Activated T-helper 1 cell treated with anti-CD3 and anti-CD28 coated beads, Interleukin-12 subunit alpha, Interleukin-12 subunit beta, Interleukin-2, Interleukin-4 antibody, amounts not matched to agents 30 ng/mL and 10 ng/mL and 1 ng/mL, durations not matched to agents 14 hours and 24 hours and 36 hours (primary cell): ENCODE results near the gene PGS1. TPM values are rescaled to one million over a fixed set of nuclear protein-coding genes. Genes with fewer than 3 reads are reported as not detected.

Experiments
- DNase-seq: peaks from one replicate; pipeline ENCODE4 v3.0.0; 2021; ENCODE audit warnings: low spot score
- H3K27ac Mint-ChIP-seq: one replicate; pipeline ENCODE4 v1.8.0; 2021; ENCODE audit warnings: mild to moderate bottlenecking, mixed read lengths
- H3K27me3 Mint-ChIP-seq: one replicate; pipeline ENCODE4 v1.8.0; 2022; ENCODE audit warnings: mild to moderate bottlenecking, moderate library complexity, mixed read lengths; ENCODE audit not compliant: insufficient read depth
- H3K36me3 Mint-ChIP-seq: one replicate; pipeline ENCODE4 v1.8.0; 2021; ENCODE audit warnings: low read depth, mixed read lengths
- H3K4me1 Mint-ChIP-seq: one replicate; pipeline ENCODE4 v1.8.0; 2021; ENCODE audit warnings: low read depth, mixed read lengths
- H3K4me3 Mint-ChIP-seq: one replicate; pipeline ENCODE4 v1.8.0; 2021; ENCODE audit warnings: mild to moderate bottlenecking, moderate library complexity, mixed read lengths
- H3K9me3 Mint-ChIP-seq: one replicate; pipeline ENCODE4 v1.8.0; 2021; ENCODE audit warnings: mixed read lengths
- intact Hi-C: fragments of 100-400 bp; cut with micrococcal nuclease; formaldehyde crosslinking; loops from one replicate; pipeline ENCODE4 v1.15.1; 2024
- total RNA-seq: library from RNA; stranded (reverse); gene quantifications from 2 replicates; pipeline ENCODE4 v1.2.3, GENCODE V29; 2022

The PGS1 gene
- total RNA-seq, 1 donor from 2014 or later: 71.9 TPM

DNA sequence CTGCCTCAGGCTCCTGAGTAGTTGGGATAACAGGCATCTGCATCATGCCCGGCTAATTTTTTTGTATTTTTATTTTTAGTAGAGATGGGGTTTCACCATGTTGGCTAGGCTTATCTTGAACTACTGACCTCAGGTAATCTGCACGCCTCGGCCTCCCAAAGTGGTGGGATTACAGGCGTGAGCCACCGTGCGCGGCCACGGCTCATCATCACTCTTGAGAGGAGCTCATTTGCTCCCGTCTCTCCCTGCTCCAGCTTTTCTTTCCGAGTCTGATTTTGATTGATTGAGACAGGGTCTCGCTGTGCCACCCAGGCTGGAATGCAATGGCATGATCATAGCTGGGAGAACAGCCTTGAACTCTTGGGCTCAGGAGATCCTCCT, 12.6 kb downstream of the PGS1 start:
- Mint-ChIP-seq H3K4me1 (peaks cover 38% of the 10 kb centered on the region), H3K9me3 (no peaks in the 10 kb centered on the region), H3K36me3 (peaks cover 41% of the 10 kb centered on the region), H3K27me3 (no peaks in the 10 kb centered on the region), H3K27ac (no peak overlapping the region), H3K4me3 (no peak overlapping the region)
- DNase-seq: no peak
- intact Hi-C loops: no loop called here

DNA sequence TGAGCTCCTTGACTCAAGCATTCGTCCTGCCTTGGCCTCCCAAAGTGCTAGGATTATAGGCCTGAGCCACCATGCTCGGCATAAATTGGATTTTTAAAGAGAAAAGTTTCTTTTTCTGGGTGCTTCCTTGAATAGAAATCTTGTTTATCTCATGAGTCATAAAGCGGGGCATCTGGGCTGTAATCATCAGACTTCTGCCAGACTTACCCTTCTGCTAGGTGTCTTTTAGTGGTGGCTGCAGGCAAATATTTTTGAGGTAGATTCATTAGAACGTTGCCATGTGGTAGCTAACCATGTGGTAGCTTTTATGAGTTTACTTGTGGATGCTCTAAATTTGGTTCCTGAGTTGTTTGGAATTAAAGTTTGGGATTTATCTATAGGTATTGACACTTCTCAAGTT, 13.4 kb downstream of the PGS1 start:
- no peak overlapping the region for H3K4me3 Mint-ChIP-seq

DNA sequence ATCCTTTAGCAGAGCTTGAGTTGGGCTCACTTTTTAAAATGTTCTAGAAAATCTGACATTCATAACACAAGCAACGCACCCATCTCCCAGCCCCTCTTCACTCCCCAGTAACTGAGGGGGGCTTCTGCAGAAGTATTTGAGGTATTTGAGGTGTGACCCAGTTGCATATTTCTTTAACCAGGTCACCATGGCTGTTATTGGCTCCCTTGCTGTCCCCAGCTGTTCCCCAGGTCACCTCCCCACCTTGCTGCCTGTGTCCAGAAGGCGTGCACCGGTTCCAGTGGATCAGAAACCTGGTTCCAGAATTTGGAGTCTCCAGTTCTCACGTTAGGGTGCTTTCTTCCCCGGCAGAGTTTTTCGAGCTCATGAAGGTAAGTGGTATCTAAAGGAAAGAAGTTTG, 13.8 kb downstream of the PGS1 start:
- intact Hi-C loops: no loop called here
- H3K36me3 Mint-ChIP-seq: peaks cover 46% of the 10 kb centered on the region
- no peak for DNase-seq
- no peak overlapping the region for H3K4me3 Mint-ChIP-seq
- no peaks in the 10 kb centered on the region for H3K9me3 Mint-ChIP-seq
- no peaks in the 10 kb centered on the region for H3K27me3 Mint-ChIP-seq
- H3K27ac Mint-ChIP-seq: no peak overlapping the region
- H3K4me1 Mint-ChIP-seq: peaks cover 33% of the 10 kb centered on the region

More for the DNA sequence above, 13.4 kb downstream of the PGS1 start:
- Mint-ChIP-seq H3K9me3 (no peaks in the 10 kb centered on the region), H3K4me1 (peaks cover 36% of the 10 kb centered on the region), H3K27ac (no peak overlapping the region), H3K27me3 (no peaks in the 10 kb centered on the region), H3K36me3 (peaks cover 43% of the 10 kb centered on the region)
- no peak for DNase-seq
- intact Hi-C loops: no loop called here

DNA sequence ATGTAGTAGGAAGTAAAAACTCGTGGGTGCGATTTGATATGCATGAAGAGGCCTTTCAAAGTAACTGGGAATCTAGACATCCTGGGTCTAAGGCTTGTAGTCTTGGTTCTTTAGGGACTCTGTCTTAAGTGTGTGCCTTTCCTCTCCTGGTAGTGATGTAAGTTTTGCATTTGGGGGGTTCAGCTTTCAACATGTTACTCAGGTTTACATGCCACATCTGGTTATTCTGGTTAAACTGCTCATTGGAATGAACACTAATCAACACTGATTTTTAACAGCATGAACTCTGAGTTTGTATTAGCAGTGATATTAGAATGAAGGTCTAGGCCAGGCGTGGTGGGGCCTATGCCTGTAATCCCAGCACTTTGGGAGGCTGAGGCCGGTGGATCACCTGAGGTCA, 15.1 kb downstream of the PGS1 start:
- no peak for DNase-seq
- intact Hi-C loops: no loop called here
- H3K4me1 Mint-ChIP-seq: peaks cover 24% of the 10 kb centered on the region
- H3K36me3 Mint-ChIP-seq: peaks cover 47% of the 10 kb centered on the region
- H3K27me3 Mint-ChIP-seq: no peaks in the 10 kb centered on the region
- no peak overlapping the region for H3K4me3 Mint-ChIP-seq
- no peaks in the 10 kb centered on the region for H3K9me3 Mint-ChIP-seq
- H3K27ac Mint-ChIP-seq: no peak overlapping the region

DNA sequence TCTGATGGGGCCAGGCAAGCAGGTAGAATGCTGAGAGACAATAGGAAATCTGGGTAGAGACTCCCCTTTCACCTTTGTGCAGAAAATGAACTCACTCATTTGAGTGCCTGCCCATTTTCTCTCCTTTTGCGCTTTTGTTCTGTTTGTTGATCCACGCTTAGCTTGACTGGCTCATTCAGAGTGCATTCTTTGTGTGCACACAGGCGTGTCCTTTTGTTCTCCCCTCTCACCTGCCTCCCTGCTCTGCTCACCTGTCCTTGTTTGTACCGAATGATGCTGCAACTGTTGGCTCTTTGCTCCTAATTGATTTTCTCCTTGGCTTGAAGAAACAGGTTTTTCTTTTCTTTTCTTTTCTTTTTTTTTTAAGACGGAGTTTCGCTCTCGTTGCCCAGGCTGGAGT, 15.8 kb downstream of the PGS1 start:
- H3K36me3 Mint-ChIP-seq: peaks cover 49% of the 10 kb centered on the region
- H3K9me3 Mint-ChIP-seq: no peaks in the 10 kb centered on the region
- DNase-seq: no peak
- H3K27me3 Mint-ChIP-seq: no peaks in the 10 kb centered on the region
- no peak overlapping the region for H3K27ac Mint-ChIP-seq
- H3K4me3 Mint-ChIP-seq: no peak overlapping the region
- peaks cover 17% of the 10 kb centered on the region for H3K4me1 Mint-ChIP-seq
- intact Hi-C loops: no loop called here

DNA sequence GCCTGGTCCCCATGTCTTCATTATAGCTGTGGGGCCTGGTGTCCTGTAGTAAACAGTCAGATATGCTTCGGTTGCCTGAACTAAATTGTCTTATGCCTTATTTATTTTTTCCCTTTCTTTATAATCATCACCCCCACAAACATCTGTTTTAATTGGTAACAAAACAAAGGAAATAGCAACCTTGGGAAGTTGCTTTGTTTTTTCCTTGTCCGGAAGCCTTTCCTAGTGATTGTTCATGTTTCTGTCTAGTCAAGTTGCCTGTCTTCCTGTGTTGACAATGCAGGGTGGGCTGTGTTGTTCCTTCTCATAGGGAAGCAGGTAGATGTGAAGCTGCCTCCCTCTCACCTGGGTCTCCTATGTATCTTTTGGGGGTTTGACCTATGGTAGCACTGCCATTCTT, 16.7 kb downstream of the PGS1 start:
- H3K27ac Mint-ChIP-seq: no peak overlapping the region

DNA sequence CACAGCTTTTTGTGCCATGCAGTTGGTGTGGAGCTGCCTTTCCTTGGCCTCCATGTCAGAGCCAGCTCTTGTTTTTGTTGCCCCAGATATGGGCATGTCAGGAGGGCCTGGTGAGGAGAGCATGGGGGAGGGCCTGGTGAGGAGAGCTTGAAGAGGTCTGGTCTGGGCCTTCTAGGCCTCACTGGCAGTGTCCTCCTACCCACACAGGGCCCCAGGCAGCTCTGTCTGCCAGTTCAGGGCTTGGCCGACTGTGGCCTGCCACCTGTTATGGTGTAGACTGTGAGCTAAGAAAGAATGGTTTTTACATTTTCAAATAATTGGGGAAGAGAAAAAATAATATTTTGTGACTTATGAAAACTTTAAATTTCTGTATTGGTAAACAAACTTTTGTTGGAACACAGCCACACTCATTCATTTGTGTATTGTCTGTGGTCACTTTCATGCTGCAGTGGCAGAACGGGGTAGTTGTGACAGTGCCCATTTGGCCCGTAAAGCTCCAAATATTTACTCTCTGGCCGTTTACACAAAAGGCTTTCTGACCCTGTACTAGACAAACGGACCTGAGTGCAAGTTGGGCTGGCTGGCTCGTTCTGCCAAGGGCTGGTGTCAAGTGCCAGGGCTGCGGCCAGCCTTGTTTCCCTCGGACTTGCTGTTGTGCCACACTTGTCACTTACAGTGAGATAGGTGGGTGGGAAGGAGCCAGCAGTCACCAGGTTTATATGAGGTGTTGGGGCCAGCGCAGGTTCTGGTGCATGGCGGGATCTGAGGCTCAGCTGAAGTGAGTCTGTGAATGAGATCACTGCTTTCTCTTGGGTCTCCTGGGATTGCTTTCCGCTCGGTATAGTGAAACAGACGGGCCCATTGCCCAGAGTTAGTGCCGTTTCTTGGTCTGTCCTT, 18.2 kb downstream of the PGS1 start:
- no peak overlapping the region for H3K27ac Mint-ChIP-seq
- DNase-seq: no peak
- intact Hi-C loops: no loop called here
- no peak overlapping the region for H3K4me3 Mint-ChIP-seq
- H3K9me3 Mint-ChIP-seq: no peaks in the 10 kb centered on the region
- peaks cover 8% of the 10 kb centered on the region for H3K4me1 Mint-ChIP-seq
- no peaks in the 10 kb centered on the region for H3K27me3 Mint-ChIP-seq
- H3K36me3 Mint-ChIP-seq: peaks cover 57% of the 10 kb centered on the region

More for the DNA sequence above, 16.7 kb downstream of the PGS1 start:
- Mint-ChIP-seq H3K4me3 (no peak overlapping the region), H3K36me3 (peaks cover 56% of the 10 kb centered on the region), H3K9me3 (no peaks in the 10 kb centered on the region), H3K4me1 (peaks cover 14% of the 10 kb centered on the region), H3K27me3 (no peaks in the 10 kb centered on the region)
- DNase-seq: no peak
- intact Hi-C loops: no loop called here

DNA sequence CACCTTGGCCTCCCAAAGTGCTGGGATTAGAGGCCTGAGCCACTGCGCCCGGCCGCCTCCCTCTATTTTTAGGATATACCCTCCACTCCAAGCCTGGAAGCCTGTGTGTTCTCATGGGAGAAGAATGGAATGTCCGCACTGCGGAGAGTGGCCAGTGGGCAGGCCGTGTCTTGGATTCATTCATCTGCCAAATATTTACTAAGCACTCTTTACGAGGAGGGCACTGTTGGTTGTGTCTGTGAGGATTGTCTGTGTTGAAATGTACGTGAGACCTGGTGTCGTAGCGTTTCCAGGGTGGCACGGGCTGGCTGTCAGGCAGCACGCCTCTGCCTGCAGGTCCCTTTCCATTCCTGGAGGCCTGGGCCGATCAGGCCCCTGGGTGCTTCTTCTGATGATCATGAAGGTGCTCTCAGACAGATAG, 19.2 kb downstream of the PGS1 start:
- intact Hi-C loops: no loop called here
- Mint-ChIP-seq H3K36me3 (peaks cover 57% of the 10 kb centered on the region), H3K27ac (no peak overlapping the region)

DNA sequence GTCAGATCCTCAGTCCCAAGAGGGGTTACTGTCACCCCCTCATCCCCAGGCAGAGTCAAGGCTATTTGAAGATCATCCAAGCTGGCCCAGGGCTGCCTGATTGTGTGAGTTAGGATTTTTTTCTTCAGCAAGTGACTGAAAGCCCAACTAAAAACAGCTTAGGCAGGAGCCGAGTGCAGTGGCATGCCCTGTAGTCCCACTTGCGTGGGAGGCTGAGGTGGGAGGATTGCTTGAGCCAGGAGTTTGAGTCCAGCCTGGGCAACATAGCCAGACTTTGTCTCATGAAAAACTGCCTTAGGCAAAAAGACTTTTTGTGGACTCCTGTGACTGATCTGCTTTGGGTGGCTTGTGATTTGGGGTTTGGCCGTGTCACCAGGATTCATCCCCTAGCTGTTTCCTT, 19.9 kb downstream of the PGS1 start:
- Mint-ChIP-seq H3K9me3 (no peaks in the 10 kb centered on the region), H3K27ac (no peak overlapping the region), H3K27me3 (no peaks in the 10 kb centered on the region), H3K36me3 (peaks cover 62% of the 10 kb centered on the region), H3K4me1 (peaks cover 8% of the 10 kb centered on the region), H3K4me3 (no peak overlapping the region)
- intact Hi-C loops: no loop called here
- no peak for DNase-seq

More for the DNA sequence above, 19.2 kb downstream of the PGS1 start:
- Mint-ChIP-seq H3K4me1 (peaks cover 8% of the 10 kb centered on the region), H3K27me3 (no peaks in the 10 kb centered on the region), H3K4me3 (no peak overlapping the region), H3K9me3 (no peaks in the 10 kb centered on the region)
- DNase-seq: no peak

DNA sequence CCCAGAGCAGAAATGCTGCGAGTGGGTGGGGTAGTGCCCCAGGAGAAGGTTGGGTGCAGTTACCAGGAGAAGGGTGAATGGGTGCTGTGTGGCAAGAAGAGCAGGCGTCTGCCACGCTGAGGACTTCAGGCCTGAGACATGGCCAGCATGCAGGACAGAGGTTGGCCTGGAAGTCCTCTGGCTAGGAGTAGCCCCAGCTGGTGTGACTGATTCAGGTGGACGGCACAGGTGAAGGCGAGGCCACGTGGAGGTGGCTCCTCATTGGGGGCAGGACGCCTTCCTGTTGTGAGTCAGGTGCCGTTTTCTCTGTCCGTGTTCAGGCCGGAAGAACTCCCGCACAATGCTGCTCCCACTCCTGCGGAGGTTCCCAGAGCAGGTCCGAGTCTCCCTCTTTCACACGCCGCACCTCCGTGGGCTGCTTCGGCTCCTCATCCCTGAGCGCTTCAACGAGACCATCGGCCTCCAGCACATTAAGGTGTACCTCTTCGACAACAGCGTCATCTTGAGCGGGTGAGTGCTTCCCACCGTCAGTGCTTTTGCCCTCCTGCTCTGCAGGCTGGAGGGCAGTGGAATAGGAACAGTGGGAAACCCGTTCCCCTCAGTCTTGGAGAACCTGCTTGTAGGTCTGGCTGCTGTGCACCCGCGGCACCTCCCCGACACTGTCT, 20.7 kb downstream of the PGS1 start:
- Mint-ChIP-seq H3K36me3 (peaks cover 62% of the 10 kb centered on the region), H3K4me3 (no peak overlapping the region), H3K9me3 (no peaks in the 10 kb centered on the region), H3K4me1 (peaks cover 8% of the 10 kb centered on the region), H3K27me3 (no peaks in the 10 kb centered on the region), H3K27ac (no peak overlapping the region)
- no peak for DNase-seq
- intact Hi-C loops: no loop called here

DNA sequence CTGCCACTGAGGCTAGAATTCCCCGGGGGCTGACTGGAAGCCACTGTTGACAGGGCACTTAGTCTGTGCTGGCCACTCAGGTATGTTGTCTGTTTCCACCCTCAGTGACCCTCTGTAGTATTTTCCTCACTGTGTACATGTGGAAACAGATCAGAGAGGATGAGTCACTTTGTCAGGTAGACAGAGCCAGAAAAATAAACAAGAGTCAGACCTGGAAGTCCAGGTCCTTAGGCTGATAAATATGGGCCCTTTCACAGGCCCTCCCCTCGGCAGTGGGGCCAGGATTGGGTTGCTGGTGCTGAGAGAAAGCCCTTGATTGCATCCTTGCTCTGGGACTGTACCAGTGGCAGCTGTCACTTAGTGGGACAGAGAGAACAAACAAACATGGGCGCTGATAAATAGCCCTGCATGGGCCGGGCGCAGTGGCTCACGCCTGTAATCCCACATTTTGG, 21.3 kb downstream of the PGS1 start:
- Mint-ChIP-seq H3K4me1 (peaks cover 8% of the 10 kb centered on the region), H3K27me3 (no peaks in the 10 kb centered on the region), H3K9me3 (no peaks in the 10 kb centered on the region), H3K36me3 (peaks cover 63% of the 10 kb centered on the region), H3K4me3 (no peak overlapping the region), H3K27ac (no peak overlapping the region)
- intact Hi-C loops: no loop called here
- DNase-seq: no peak

DNA sequence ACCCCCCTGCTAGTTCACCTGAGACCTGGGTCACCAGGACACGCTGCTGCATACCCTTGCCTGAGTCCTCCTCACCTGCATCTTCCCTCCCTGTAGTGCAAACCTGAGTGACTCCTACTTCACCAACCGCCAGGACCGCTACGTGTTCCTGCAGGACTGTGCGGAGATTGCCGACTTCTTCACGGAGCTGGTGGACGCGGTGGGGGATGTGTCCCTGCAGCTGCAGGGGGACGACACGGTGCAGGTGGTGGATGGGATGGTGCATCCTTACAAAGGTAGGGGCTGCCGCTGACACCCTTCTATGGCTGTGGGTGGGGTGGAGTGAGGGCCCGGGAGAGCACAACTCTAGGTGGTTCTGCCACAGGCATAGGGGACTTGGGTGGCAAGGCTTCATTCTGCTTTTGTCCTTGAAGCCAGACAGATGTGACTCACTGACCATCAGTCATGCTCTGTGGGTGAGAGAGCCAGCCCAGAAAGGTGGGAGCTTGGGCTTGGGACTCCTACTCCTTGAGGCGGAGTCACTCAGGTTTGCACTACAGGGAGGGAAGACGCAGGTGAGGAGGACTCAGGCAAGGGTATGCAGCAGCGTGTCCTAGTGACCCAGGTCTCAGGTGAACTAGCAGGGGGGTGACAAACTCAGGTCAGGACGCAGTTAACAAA, 22.3 kb downstream of the PGS1 start:
- peaks cover 8% of the 10 kb centered on the region for H3K4me1 Mint-ChIP-seq
- no peak overlapping the region for H3K4me3 Mint-ChIP-seq
- intact Hi-C loops: no loop called here
- H3K27me3 Mint-ChIP-seq: no peaks in the 10 kb centered on the region
- H3K36me3 Mint-ChIP-seq: peaks cover 63% of the 10 kb centered on the region
- DNase-seq: no peak
- no peaks in the 10 kb centered on the region for H3K9me3 Mint-ChIP-seq
- H3K27ac Mint-ChIP-seq: no peak overlapping the region

DNA sequence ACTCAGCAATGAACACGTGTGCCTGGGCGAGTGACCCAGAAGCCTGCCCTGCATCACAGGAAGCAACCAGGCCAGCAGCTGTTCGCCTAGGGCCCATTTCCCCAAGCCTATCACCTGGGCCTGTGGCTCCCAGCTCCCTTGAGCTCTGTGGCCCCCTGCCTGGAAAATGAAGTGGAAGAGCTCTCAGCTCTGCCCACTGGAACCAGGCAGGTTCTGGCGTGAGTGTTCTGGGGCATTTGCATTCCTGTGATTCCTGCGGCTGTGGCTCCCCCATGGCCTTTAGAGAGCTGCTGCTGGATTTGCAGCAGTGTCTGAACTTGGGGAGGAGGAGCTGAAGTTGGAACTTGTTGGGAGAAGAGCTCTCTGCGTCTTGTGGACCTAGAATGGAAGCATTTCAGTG, 22.8 kb downstream of the PGS1 start:
- H3K27ac Mint-ChIP-seq: no peak overlapping the region

More for the DNA sequence above, 22.8 kb downstream of the PGS1 start:
- H3K4me3 Mint-ChIP-seq: no peak overlapping the region
- intact Hi-C loops: no loop called here
- H3K36me3 Mint-ChIP-seq: peaks cover 61% of the 10 kb centered on the region
- H3K9me3 Mint-ChIP-seq: no peaks in the 10 kb centered on the region
- peaks cover 5% of the 10 kb centered on the region for H3K4me1 Mint-ChIP-seq
- DNase-seq: no peak
- no peaks in the 10 kb centered on the region for H3K27me3 Mint-ChIP-seq
